Loucy (cell line): ENCODE results near the gene IL26.
A peak's percentile ranks its signal among the peaks of the same experiment; 100 is the strongest.

ENCODE experiments used
- H2AFZ ChIP-seq: fragments of 200-600 bp; sonication (generic); 2 replicates; pipeline ENCODE4 v1.6.0; 2016; ENCODE audit warnings: antibody characterized with exemption, mild to moderate bottlenecking, low read length, moderate library complexity
- H3F3A ChIP-seq: fragments of 200-600 bp; 2 replicates; pipeline ENCODE4 v1.6.0; 2016; ENCODE audit warnings: antibody characterized with exemption, low read depth, mild to moderate bottlenecking
- H3K27me3 ChIP-seq: fragments of 200-600 bp; sonication (generic); 2 replicates; pipeline ENCODE4 v1.6.1; 2014; ENCODE audit warnings: low read length, mild to moderate bottlenecking; ENCODE audit not compliant: insufficient read depth, poor library complexity, severe bottlenecking
- H3K36me3 ChIP-seq: fragments of 200-600 bp; sonication (generic); 2 replicates; pipeline ENCODE4 v1.6.1; 2016; ENCODE audit warnings: low read length; ENCODE audit not compliant: insufficient read depth
- H3K4me1 ChIP-seq: fragments of 200-600 bp; sonication (generic); 2 replicates; pipeline ENCODE4 v1.5.1; 2014; ENCODE audit warnings: low read length, mild to moderate bottlenecking; ENCODE audit not compliant: insufficient read depth, poor library complexity, severe bottlenecking
- H3K4me2 ChIP-seq: fragments of 200-600 bp; sonication (generic); 2 replicates; pipeline ENCODE4 v1.6.0; 2014; ENCODE audit warnings: antibody characterized with exemption, low read length, low read depth, mild to moderate bottlenecking; ENCODE audit not compliant: poor library complexity, severe bottlenecking
- H3K4me3 ChIP-seq: fragments of 200-600 bp; sonication (generic); 2 replicates; pipeline ENCODE4 v1.5.1; 2014; ENCODE audit warnings: low read length, mild to moderate bottlenecking, mixed read lengths; ENCODE audit not compliant: poor library complexity, severe bottlenecking
- H3K79me2 ChIP-seq: fragments of 200-600 bp; sonication (generic); 2 replicates; pipeline ENCODE4 v1.6.1; 2014; ENCODE audit warnings: low read length; ENCODE audit not compliant: insufficient read depth
- H3K9ac ChIP-seq: fragments of 200-600 bp; sonication (generic); 2 replicates; pipeline ENCODE4 v1.6.0; 2014; ENCODE audit warnings: mild to moderate bottlenecking, low read depth, low read length, moderate library complexity; ENCODE audit not compliant: poor library complexity, severe bottlenecking
- H3K9me2 ChIP-seq: fragments of 200-600 bp; sonication (generic); replicated peaks from 2 replicates; pipeline ENCODE4 v1.6.1; 2016; ENCODE audit warnings: low read depth, low read length, mixed read lengths
- H3K9me3 ChIP-seq: fragments of 200-600 bp; sonication (generic); 2 replicates; pipeline ENCODE4 v1.6.1; 2014; ENCODE audit warnings: mild to moderate bottlenecking, antibody characterized with exemption, low read length, low read depth; ENCODE audit not compliant: insufficient read depth
- H4K20me1 ChIP-seq: fragments of 200-600 bp; sonication (generic); 2 replicates; pipeline ENCODE4 v1.6.0; 2014; ENCODE audit warnings: antibody characterized with exemption, low read length, mild to moderate bottlenecking; ENCODE audit not compliant: insufficient read depth, poor library complexity, severe bottlenecking
- EZH2phosphoT487 ChIP-seq: fragments of 200-600 bp; IDR thresholded peaks from 2 replicates; pipeline ENCODE4 v1.6.1; 2018; ENCODE audit warnings: antibody characterized with exemption, mild to moderate bottlenecking, moderate library complexity, borderline replicate concordance
- TF ChIP-seq, protein P1 (sequence below): fragments of 200-600 bp; sonication (generic); conservative IDR thresholded peaks from 2 replicates; pipeline ENCODE4 v1.5.1; 2014; ENCODE audit warnings: mild to moderate bottlenecking, antibody characterized with exemption, low read length

The IL26 gene

DNA sequence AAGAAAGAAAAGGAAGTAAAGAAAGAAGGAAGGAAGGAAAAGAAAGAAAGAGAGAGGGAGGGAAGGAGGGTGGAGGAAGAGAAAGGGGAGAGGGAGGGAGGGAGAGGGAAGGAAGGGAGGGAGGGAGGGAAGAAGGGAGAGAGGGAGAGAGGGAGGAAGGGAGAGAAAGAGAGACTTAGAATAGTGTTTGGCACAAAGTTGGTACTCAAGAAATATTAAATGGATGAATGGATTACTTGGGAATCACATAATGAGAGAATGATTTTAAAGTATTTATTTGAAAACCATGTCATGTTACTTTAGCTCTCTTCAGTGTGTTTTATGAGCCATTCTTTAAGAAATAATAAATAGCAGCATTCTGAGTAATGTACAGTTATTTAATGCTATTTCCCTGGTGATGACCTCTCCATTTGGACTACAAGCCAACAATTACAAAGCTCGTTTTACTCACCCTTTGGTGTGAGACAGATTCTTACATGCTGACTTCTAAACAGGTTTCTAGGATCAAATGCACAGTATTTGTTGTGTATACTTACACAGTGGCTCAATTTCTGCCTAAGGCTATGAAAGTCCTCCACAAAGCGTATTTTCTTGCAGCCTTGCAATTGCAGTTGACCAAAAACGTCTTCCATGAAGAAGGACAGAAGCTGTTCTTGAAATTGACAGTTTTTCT lies 861 bp downstream of the IL26 start:
- Histone ChIP-seq H3K4me1 (peaks cover 40% of the 10 kb centered on the region), H3K9me3 (no peaks in the 10 kb centered on the region), H3K4me3 (peak overlapping the region; percentile 57), H3K9me2 (no peaks in the 10 kb centered on the region), H3K36me3 (no peaks in the 10 kb centered on the region), H3F3A (peaks cover 4% of the 10 kb centered on the region; the same call in 1 of the 2 replicates), H3K79me2 (no peaks in the 10 kb centered on the region), H3K4me2 (peak overlapping the region; percentile 70), H2AFZ (no peak overlapping the region), H3K27me3 (no peaks in the 10 kb centered on the region), H3K9ac (peak overlapping the region; percentile 64), H4K20me1 (no peaks in the 10 kb centered on the region)
- TF ChIP-seq, protein P1, sequence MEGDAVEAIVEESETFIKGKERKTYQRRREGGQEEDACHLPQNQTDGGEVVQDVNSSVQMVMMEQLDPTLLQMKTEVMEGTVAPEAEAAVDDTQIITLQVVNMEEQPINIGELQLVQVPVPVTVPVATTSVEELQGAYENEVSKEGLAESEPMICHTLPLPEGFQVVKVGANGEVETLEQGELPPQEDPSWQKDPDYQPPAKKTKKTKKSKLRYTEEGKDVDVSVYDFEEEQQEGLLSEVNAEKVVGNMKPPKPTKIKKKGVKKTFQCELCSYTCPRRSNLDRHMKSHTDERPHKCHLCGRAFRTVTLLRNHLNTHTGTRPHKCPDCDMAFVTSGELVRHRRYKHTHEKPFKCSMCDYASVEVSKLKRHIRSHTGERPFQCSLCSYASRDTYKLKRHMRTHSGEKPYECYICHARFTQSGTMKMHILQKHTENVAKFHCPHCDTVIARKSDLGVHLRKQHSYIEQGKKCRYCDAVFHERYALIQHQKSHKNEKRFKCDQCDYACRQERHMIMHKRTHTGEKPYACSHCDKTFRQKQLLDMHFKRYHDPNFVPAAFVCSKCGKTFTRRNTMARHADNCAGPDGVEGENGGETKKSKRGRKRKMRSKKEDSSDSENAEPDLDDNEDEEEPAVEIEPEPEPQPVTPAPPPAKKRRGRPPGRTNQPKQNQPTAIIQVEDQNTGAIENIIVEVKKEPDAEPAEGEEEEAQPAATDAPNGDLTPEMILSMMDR: no peak
- no peak for TF ChIP-seq EZH2phosphoT487

DNA sequence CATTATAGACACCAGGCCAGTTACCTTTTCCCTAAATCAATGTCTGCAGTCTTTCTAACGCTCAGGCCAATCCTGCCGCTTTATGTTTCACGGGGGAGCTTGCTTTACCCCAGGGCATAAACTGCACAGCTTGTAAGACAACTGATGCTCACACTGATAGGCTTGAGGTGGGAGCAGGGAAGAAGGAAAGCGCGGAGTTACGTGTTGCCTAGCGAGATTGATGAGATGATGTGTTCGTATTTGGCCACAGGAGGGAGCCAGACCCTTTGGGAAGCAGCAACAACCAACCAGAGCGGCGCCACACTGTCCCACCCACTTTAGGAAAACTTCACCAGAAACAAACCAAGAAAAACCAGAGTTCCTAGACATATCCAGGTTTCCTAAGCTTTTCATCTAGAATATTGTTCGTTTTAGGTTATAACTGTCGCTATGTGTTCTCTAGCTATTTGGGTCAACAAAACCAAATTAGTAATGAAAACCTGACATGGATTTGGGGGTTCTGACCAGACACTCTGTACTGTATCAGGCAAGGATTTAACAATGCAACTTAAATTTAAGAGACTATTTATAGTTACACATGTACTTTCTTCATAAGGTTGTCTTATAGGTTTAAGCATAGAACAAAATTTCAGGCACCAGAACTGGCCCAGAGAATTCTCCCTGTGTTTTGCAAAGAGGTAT lies 2.4 kb downstream of the IL26 start:
- Histone ChIP-seq H3F3A (peaks cover 4% of the 10 kb centered on the region; the same call in 1 of the 2 replicates), H4K20me1 (no peaks in the 10 kb centered on the region), H3K9ac (peak overlapping the region; percentile 64), H3K4me2 (peak overlapping the region; percentile 55), H3K36me3 (no peaks in the 10 kb centered on the region), H3K4me1 (peaks cover 40% of the 10 kb centered on the region), H3K9me2 (no peaks in the 10 kb centered on the region), H3K27me3 (no peaks in the 10 kb centered on the region), H3K4me3 (peak overlapping the region; percentile 56), H3K79me2 (no peaks in the 10 kb centered on the region), H2AFZ (peak overlapping the region; percentile 48; the same call in 1 of the 2 replicates), H3K9me3 (no peaks in the 10 kb centered on the region)
- TF ChIP-seq, protein P1: peak; percentile 95
- TF ChIP-seq EZH2phosphoT487: no peak

DNA sequence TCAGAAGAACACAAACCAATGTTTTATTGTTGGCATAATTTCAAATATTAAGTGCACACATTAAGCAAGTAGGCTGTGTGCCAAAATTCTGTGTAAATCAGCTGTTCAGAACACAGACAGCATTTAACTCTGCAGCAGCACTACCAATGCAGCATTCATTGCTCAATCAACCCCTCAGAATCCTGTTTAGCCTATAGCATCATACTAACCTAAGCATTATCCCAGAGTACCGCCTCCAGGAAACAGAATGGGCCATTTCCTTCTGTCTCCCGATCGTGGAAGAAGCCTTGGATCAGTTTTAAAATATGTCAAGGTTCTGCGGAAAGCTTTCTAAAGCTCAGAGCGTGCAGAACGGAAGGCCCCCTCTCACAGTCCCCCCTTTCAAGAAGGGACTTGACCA lies 3.3 kb downstream of the IL26 start:
- TF ChIP-seq, protein P1: no peak
- TF ChIP-seq EZH2phosphoT487: no peak
- Histone ChIP-seq H3K9ac (no peak overlapping the region), H3K36me3 (no peaks in the 10 kb centered on the region), H4K20me1 (no peaks in the 10 kb centered on the region), H3K4me2 (peak overlapping the region; percentile 55), H3F3A (peaks cover 4% of the 10 kb centered on the region; the same call in 1 of the 2 replicates), H2AFZ (no peak overlapping the region), H3K4me3 (no peak overlapping the region), H3K27me3 (no peaks in the 10 kb centered on the region), H3K4me1 (peaks cover 40% of the 10 kb centered on the region), H3K9me3 (no peaks in the 10 kb centered on the region), H3K79me2 (no peaks in the 10 kb centered on the region), H3K9me2 (no peaks in the 10 kb centered on the region)
